OCI-LY1 (cell line): Measurements from ENCODE around the gene KATNAL1.

Experiments
- H2AFZ ChIP-seq: fragments of 200-600 bp; sonication (generic), shearing (Covaris generic); 2 replicates; pipeline ENCODE4 v1.6.0; 2014; ENCODE audit warnings: antibody characterized with exemption, mild to moderate bottlenecking, low read length
- H3F3A ChIP-seq: fragments of 200-600 bp; sonication (generic), shearing (Covaris generic); 2 replicates; pipeline ENCODE4 v1.6.0; 2014; ENCODE audit warnings: mild to moderate bottlenecking, antibody characterized with exemption, low read length, moderate library complexity; ENCODE audit not compliant: insufficient read depth
- H3K27ac ChIP-seq: fragments of 200-600 bp; sonication (generic); 2 replicates; pipeline ENCODE4 v1.5.1; 2014; ENCODE audit warnings: low read length, mixed run types, mild to moderate bottlenecking, low read depth; ENCODE audit not compliant: poor library complexity, severe bottlenecking
- H3K27me3 ChIP-seq: fragments of 200-600 bp; sonication (generic); 2 replicates; pipeline ENCODE4 v1.6.0; 2014; ENCODE audit warnings: antibody characterized with exemption, mild to moderate bottlenecking, low read length, moderate library complexity; ENCODE audit not compliant: insufficient read depth
- H3K36me3 ChIP-seq: fragments of 200-600 bp; sonication (generic); 2 replicates; pipeline ENCODE4 v1.6.1; 2014; ENCODE audit warnings: mild to moderate bottlenecking, antibody characterized with exemption, low read length, moderate library complexity, mixed read lengths; ENCODE audit not compliant: insufficient read depth
- H3K4me1 ChIP-seq: fragments of 200-600 bp; sonication (generic); 2 replicates; pipeline ENCODE4 v1.5.1; 2014; ENCODE audit warnings: mild to moderate bottlenecking, low read length, moderate library complexity; ENCODE audit not compliant: insufficient read depth, severe bottlenecking
- H3K4me2 ChIP-seq: fragments of 200-600 bp; sonication (generic), shearing (Covaris generic); 2 replicates; pipeline ENCODE4 v1.6.1; 2014; ENCODE audit warnings: low read length
- H3K4me3 ChIP-seq: fragments of 200-600 bp; sonication (generic); 2 replicates; pipeline ENCODE4 v1.5.1; 2014; ENCODE audit warnings: low read length, low read depth, mild to moderate bottlenecking, mixed read lengths; ENCODE audit not compliant: poor library complexity, severe bottlenecking
- H3K79me2 ChIP-seq: fragments of 200-600 bp; shearing (Covaris generic); 2 replicates; pipeline ENCODE4 v1.6.1; 2016; ENCODE audit warnings: mixed run types, low read length, mixed read lengths; ENCODE audit not compliant: insufficient read depth
- H3K9ac ChIP-seq: fragments of 200-600 bp; sonication (generic), shearing (Covaris generic); 2 replicates; pipeline ENCODE4 v1.6.1; 2014; ENCODE audit warnings: mild to moderate bottlenecking, low read length, mixed read lengths
- H3K9me2 ChIP-seq: fragments of 200-600 bp; sonication (generic), shearing (Covaris generic); 2 replicates; pipeline ENCODE4 v1.6.1; 2014; ENCODE audit warnings: low read depth, mild to moderate bottlenecking, low read length, mixed read lengths
- H3K9me3 ChIP-seq: fragments of 200-600 bp; shearing (Covaris generic); 2 replicates; pipeline ENCODE4 v1.6.1; 2014; ENCODE audit warnings: low read length, mixed read lengths
- H4K20me1 ChIP-seq: fragments of 200-600 bp; sonication (generic), shearing (Covaris generic); 2 replicates; pipeline ENCODE4 v1.6.0; 2016; ENCODE audit warnings: mild to moderate bottlenecking, low read length; ENCODE audit not compliant: insufficient read depth
- CTCF ChIP-seq: fragments of 200-600 bp; sonication (generic), shearing (Covaris generic); IDR thresholded peaks from 2 replicates; pipeline ENCODE4 v1.5.1; 2017; ENCODE audit warnings: mild to moderate bottlenecking, antibody characterized with exemption, low read length, moderate library complexity, mixed read lengths
- EZH2 ChIP-seq: fragments of 200-600 bp; sonication (generic), shearing (Covaris generic); IDR thresholded peaks from 2 replicates; pipeline ENCODE4 v1.8.0; 2017; ENCODE audit warnings: borderline replicate concordance, mixed run types, mild to moderate bottlenecking, antibody characterized with exemption, low read length, moderate library complexity, mixed read lengths

The KATNAL1 gene

DNA sequence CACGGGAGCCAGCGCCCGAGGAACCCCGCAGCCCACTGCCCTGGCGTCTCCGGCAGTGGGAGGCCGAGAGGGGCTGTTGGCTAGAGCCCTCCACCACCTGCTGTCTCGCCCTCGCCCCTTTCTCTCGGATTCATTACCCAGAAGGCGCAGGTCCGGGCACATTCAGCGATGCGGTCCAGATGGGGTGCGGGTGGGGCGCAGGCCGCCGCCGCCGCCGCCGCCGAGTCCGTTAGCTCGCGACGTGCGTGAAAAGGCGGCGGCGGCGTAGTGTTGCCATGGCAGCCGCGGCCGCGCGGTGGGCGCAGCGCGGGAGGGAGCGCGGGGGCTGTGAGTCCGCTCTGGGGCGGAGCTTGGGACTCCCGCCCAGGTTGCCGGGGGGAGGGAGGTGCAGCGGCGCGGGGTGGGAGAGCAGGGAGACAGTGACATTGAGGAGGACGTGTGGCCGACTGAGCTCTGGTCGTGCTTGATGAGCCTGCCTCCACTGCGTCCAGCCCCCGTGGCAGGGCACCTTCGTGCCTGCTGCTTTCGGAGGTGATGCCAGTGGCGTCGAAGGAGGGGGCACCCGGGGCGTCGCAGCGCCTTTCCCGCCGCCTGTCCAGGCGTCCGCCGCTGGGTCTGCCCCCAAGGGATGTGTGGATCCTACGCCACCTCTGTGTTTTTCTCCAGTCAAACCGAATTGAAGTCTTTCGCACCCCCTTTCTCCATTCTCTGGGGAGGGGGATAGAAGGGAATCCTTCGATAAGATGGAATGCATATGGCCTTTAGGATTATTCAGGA, at the start of gene KATNAL1:
Gene KATNAL1, minus strand, starts transcription at position 358 of the 777 bp plus-strand sequence. CDS start 23,774 bp downstream, outside the sequence.
- Histone ChIP-seq H3K9me2 (no peaks in the 10 kb centered on the region), H3K9me3 (no peaks in the 10 kb centered on the region), H3K27ac (peak within 1 kb of the TSS; percentile 55), H3K9ac (peak within 1 kb of the TSS; percentile 98), H3K4me1 (peaks cover 48% of the 10 kb centered on the region), H3K27me3 (no peaks in the 10 kb centered on the region), H3K4me2 (peak within 1 kb of the TSS; percentile 69), H3F3A (no peaks in the 10 kb centered on the region), H3K79me2 (peaks cover 35% of the 10 kb centered on the region), H3K36me3 (no peaks in the 10 kb centered on the region), H4K20me1 (no peaks in the 10 kb centered on the region), H3K4me3 (peak within 1 kb of the TSS; percentile 97), H2AFZ (peak within 1 kb of the TSS; percentile 40; the same call in 1 of the 2 replicates)
- TF ChIP-seq EZH2 (no peak), CTCF (no peak)

DNA sequence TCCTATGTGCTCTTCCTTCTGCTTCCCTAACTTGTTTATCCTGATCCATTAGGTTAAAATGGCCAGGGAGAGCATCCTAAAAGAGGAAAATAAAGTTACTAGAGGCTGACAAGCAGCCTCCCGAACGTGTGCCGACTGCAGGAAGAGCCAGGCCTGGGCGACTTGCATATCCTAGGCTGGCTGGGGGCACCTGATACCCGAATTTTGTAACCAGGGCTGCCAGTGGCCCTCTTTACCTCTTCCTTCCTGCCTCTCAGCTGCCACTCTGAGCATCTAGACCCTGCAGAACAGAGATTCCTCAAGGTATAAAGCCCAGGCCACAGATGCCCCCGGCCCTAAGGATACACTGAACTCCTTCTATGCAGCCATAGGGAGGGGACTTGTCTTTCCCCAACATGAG, 48.5 kb upstream of the KATNAL1 start:
- Histone ChIP-seq H2AFZ (no peak overlapping the region), H3K9me3 (peaks cover 9% of the 10 kb centered on the region; the same call in 1 of the 2 replicates), H3K9me2 (no peaks in the 10 kb centered on the region), H3K27ac (peak overlapping the region; percentile 71), H3K27me3 (no peaks in the 10 kb centered on the region), H3K4me3 (peak overlapping the region; percentile 7), H4K20me1 (no peaks in the 10 kb centered on the region), H3K4me1 (peaks cover 42% of the 10 kb centered on the region), H3K9ac (peak overlapping the region; percentile 50), H3K4me2 (peak overlapping the region; percentile 34; the same call in 1 of the 2 replicates), H3F3A (no peaks in the 10 kb centered on the region), H3K79me2 (no peaks in the 10 kb centered on the region), H3K36me3 (peaks cover 43% of the 10 kb centered on the region)
- no peak for TF ChIP-seq CTCF
- no peak for TF ChIP-seq EZH2

DNA sequence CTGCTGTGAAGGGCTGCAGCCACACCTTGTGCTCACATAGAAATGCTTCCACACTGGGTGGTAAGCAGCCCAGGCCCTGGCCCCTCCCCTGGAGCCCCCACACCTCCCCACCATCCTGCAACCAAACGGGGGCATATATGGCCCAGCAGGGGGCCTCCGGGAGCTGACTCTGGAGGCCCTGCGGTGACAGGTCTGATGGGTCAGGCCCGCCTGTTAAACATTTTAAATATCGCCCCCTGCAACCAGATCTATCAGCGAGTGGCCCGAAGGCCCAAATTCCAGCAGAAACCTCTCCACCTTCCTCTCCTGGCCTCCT, 48.0 kb upstream of the KATNAL1 start:
- Histone ChIP-seq H3F3A (no peaks in the 10 kb centered on the region), H3K9me2 (no peaks in the 10 kb centered on the region), H3K36me3 (peaks cover 38% of the 10 kb centered on the region), H3K4me2 (peak overlapping the region; percentile 34; the same call in 1 of the 2 replicates), H3K27me3 (no peaks in the 10 kb centered on the region), H3K9me3 (peaks cover 9% of the 10 kb centered on the region; the same call in 1 of the 2 replicates), H3K4me3 (peak overlapping the region; percentile 7), H2AFZ (no peak overlapping the region), H3K27ac (peak overlapping the region; percentile 71), H3K9ac (peak overlapping the region; percentile 50), H4K20me1 (no peaks in the 10 kb centered on the region), H3K4me1 (peaks cover 42% of the 10 kb centered on the region), H3K79me2 (no peaks in the 10 kb centered on the region)
- TF ChIP-seq EZH2, result no peak
- peak; percentile 88 for TF ChIP-seq CTCF
